NCI-H82 treated with DMSO at 0.1 percent for 48 hours (cell line): ENCODE measurements around the gene HINT3.
A peak's percentile ranks its signal among the peaks of the same experiment; 100 is the strongest.
"Not testable (repeated sequence)": the region's sequence is repeated elsewhere in the genome, so short reads cannot be mapped to it uniquely, and the experiment has no call there.

ENCODE experiments used
- DNase-seq: peaks from one replicate; lab custom pipeline; 2025; ENCODE audit not compliant: unreplicated experiment; lab: John Stamatoyannopoulos, UW

The HINT3 gene

DNA sequence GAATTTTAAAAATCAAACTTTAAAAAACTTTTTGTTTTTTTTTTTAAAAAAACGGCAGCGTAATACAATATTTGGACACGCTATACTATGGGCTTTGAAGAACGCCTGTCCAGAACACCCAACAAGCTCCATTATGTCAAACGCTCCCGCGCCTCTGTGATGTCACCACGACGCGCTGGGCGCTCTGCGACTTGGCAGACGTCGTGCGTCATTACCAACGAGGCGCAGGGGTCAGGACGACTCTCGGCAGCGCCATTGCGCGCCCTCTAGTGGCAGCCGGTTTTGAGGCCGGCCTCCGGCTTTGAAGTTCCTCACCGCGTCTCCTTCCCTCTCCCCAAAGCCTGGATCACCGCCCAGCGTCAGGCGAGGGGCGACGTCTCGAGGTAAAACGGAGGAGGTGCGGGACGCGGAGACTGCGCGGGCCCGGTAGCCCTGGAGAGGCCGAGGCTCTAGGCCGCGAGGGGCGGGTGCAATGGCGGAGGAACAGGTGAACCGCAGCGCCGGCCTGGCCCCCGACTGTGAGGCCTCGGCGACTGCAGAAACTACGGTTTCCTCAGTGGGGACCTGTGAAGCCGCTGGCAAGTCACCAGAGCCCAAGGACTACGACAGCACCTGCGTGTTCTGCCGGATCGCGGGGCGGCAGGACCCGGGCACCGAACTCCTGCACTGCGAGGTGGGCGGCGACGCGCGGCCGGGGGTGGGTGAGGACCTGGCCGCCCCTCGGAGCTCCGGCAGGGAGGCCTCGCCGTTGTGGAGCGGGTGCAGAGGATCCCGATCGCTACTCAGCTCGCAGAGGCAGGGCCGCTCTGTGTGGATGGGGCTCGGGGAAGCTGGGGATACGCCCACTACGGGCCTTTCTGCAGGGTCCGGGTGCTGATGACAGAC is at the start of gene HINT3:
HINT3 (plus strand) TSS at position 265 of the 885 bp plus-strand sequence; CDS start at position 473, 208 bp downstream.
- peak; percentile 94 for DNase-seq

DNA sequence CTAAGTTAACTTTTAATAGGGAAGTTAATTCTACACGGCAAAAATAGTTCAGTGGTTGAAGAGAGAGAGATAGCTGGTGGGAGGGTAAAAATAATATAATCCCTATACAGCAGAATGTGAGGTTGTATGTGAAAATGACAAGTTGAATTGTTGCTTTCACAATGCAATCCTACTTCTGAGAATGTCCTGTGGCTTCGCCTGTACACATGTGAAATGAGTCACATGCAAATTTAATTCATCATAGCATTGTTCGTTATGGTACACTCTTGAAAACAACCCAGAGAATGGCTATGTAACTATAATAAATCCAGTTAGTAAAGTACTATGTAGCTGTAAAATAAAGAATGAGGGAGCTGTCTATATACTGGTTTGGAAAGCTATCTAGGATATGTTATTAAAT is 46.0 kb upstream of the HINT3 start:
- no peak for DNase-seq

DNA sequence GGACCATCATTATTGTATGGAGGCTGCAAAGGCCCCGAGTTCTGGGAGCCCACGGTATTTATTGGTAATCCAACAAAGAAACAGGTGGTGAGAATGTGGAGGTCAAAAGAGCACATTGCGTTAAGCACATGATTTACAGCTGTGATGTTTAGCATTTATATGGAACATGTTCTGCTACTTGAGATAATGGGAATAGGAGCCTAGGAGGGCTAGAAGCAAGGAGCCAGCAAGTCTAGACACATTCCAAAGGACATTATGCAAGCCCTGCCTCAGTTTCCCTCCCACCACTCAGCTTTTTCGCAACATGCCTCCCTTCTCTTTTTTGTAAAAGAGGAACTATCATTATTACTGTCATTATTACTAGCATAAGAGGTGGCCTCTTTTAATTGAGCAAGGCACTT is 45.5 kb upstream of the HINT3 start:
- peak; percentile 76 for DNase-seq

DNA sequence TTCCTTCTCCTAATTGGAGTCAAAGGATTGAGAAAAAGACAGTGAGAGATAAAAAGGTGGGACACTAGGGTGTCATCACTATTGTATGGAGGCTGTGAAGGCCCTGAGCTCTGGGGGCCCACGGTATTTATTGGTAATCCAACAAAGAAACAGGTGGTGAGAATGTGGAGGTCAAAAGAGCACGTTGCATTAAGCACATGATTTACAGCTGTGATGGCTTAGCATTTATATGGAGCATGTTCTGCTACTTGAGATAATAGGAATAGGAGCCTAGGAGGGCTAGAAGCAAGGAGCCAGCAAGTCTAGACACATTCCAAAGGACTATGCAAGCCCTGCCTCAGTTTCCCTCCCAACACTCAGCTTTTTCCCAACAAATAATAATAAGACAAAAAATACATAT is 44.1 kb upstream of the HINT3 start:
- peak; percentile 48 for DNase-seq

DNA sequence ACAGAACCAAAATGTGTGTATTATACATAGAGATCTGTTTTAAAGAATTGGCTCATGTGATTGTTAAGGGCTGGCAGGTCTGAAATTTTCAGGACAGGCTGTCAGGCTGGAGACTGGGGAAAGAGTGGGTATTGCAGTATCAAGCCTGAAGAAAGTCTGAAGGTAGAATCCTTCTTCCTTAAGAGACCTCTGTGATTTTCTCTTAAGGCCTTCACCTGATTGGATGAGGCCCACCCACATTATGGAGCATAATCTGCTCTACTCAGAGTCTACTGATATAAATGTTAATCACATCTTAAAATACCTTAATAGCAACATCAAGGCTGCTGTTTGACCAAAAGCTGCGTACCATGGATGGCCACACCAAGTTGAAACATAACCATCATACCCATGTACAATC is 43.4 kb upstream of the HINT3 start:
- no peak for DNase-seq

DNA sequence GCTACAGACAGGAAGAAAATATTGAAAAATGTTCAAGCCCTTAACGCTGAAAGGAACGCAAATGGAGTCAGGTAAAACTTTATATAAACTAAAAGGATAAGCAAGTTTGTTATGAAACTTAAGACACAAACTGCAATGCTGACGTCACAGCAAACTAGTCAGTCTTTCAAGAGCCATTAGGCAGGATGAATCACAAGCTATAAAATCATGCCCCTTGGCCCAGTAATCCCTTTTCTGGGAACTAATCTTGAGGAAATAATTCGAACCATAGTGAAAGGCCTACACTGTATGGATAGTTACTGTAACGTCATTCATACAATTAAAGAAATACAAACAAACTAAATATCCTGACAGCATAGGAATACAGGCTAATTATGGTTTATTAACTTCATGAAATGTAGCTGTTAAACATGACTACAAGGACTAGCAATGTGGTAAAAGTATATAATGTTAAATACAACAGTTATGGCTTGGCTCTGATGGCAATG is 42.7 kb upstream of the HINT3 start:
- peak; percentile 52 for DNase-seq

DNA sequence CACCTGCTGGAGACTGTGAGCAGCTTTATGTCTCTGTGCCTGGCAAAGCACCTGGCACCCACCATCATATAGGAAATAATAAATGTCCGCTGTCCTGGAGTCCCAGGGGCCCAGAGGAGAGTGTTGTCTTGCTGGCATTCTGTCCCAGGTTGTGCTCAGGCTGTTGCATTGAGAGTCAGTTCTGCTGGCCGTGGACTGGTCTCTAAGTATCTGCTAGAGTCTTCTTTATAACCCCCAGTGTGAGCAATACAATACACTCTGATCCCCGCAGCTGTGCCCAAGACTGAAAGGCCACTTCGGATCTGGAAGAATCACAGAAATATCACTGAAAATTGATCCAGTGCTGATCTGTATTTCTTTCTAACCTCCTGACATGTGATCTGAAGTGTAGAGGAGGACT is 38.3 kb upstream of the HINT3 start:
- DNase-seq, result no peak

DNA sequence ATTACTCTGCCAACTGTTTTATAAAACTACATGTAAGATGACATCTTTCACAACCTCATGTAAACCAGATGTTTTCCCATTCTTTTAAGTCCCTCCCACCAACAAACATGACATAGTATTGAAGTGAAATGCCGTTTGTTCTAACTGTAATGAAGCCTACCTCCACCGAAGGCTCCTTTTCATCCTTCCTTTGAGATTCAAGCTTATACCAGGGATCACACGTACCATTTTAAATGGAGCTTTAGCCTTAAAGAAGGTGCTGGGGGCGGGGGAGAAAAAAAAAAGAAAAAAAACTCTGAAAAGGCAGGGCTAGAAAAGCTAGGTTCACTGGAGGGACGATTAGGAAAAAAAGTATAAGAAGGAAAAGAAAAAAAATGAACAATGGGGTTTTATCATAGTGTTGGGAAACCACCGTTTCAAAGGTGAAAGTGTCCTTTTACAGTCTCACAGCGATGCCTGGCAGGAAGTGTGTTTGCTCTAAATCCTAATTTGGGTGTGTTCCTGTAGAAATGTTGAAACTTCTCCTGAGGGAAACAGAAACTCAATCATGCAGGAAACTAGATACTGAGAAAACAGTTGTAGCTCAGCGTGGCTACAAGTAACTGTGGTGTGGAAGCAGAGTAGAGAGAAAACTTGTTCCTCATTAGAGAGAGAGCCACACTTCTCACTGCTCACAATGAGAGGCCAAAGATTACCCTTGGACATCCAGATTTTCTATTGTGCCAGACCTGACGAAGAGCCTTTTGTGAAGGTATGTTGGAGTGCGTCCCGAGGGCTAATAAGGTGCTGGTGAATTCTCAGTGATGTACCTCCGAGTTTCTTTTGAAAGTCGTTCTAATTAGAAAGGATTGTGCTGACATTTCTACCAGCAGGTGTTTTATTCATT is 37.6 kb upstream of the HINT3 start:
- no peak for DNase-seq

DNA sequence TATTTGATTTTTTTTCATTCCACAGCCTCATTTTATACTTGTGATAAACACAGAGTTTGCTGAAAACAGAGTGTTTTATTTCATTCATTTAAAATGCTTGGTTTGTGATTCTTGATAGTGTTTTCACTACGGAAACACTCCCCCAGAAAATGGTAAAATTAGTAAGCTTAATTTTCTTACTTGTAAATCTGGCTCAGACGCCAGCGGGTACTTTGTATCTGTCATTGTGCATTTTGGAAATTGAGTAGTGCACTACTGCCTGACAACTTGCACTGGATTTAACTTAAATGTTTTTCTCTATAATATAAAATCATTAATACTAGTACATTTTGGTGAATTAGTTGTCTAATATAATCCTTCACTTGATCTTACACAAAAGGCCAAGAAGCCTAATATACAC is 37.0 kb upstream of the HINT3 start:
- no peak for DNase-seq

DNA sequence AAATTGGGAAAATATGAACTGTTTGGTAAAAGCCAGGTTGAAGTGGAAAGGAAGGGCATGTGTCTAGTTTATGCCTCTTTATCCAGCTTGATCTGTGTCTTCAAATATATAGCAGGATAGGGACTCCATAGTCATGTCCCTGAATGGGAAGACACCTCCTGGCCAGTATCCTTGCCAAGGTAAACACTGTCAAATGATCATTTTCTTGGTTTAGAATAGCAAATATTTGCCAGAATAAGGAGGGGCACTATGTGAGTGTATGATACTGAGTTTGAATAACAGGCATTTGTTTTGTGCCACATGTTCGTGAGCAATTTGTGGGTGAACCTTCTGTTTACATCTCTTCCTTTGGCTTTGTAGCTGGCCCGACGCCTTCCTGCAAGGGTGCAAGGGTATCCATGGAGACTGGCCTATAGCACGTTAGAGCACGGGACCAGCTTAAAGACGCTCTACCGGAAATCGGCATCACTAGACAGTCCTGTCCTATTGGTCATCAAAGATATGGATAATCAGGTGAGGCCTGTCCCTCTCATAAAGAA is 34.2 kb upstream of the HINT3 start:
- no peak for DNase-seq

DNA sequence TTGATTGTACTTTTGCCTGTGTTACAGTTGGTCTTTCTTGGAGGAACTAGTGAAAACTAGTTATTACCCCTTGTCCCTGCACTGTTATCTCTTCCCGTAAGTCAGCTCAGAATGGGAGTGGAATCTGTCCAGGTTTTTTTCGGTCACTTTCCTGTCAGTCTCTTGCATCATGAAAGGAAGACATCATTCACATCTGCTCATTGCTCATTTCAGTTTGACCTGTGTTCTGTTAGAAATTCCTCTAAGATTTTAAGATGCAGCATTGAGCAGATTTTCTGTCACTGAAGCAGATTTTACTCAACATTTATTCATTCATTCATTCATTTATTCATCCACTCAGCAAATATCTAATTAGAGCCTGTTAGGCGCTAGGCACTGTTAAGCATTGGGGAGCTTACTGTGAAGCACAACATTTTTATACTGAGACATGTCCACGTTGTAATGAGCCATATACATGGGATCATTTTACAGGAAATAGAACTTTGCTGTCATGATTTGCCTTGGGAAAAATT is 33.1 kb upstream of the HINT3 start:
- no peak for DNase-seq

DNA sequence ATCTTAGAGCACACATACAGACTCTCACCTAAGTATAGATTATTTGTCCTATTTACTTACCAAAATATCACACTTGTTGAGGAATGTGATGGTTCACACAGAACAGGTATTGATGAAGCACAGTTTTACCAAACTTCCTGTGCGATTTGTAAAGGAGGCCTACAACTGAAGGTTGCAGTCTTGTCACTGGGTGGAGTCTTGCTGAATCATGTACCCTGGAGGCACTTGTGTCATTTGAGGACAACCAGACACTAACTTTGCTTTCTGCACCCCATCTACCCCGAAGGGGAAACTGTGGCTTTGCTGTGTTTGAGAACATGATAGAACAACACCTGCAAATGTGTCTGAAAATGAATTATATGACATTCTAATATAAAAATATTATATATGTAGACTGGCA is 32.4 kb upstream of the HINT3 start:
- DNase-seq, result no peak

DNA sequence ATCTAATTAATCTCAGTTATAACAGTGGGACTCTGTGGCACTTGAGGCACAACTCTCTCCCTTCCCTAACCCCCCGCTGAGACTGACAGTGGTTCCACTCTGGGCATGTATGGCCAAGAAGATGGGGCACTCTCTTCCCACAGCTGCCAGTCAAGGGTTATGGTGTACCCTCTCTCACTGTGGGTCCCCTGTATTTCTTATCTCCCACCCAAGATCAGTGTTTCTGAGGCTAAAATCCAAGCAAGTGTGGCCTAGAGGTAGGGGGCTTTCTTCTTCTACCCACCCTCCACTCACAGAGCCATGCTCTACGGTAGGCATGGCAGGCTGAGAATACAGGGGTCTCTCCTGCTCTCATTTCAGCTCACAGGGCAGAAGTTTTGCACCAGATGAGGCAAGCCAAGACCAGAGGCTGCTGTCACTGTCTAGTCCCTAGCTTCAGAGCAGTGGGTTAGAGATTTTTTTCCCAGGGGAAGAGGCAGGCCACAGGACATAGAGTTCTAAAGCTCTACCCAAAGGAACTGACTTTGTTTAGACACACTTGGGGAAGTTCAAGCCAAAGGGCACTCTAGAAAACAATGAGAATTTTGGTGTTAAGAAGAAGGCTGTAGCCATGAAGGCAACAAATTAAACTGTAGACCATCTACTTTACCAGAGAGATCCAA is 31.7 kb upstream of the HINT3 start:
- no peak for DNase-seq

DNA sequence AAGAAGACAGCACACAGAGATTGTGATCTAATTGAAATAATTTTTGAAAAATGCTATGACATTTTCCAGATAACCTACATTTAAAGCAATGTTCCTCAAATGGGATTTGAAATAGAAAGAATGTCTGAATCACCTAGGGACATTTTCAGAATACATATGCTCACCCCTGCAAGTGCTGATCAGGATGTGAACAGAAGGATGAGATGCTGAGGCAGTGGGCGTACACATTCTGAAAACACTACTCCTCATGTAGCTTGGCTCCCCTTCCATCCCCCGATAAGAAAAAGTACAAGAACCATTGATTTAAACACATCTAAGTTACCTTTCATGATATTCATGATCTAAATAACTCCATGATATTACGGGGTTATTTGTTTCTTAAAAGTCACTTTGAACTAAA is 29.9 kb upstream of the HINT3 start:
- DNase-seq, result no peak

DNA sequence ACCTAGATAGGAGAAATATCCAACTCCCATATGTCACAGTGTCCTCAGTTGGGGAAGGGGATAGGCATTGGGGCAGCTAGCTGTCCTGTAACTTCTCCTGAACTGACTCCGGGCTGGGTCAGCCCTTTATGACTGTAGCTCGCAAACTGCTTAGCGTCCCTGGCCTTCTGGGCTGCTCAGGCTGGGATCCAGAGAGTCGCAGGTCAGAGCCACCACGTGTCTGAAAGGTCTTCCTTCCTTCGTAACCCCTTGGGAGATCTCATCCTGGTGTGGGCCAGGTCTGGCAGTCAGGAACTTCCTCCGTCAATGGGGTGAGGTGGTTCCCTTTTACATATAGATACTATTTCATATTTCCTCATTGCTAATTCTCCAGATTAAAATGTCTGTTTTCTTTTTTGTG is 28.8 kb upstream of the HINT3 start:
- no peak for DNase-seq

DNA sequence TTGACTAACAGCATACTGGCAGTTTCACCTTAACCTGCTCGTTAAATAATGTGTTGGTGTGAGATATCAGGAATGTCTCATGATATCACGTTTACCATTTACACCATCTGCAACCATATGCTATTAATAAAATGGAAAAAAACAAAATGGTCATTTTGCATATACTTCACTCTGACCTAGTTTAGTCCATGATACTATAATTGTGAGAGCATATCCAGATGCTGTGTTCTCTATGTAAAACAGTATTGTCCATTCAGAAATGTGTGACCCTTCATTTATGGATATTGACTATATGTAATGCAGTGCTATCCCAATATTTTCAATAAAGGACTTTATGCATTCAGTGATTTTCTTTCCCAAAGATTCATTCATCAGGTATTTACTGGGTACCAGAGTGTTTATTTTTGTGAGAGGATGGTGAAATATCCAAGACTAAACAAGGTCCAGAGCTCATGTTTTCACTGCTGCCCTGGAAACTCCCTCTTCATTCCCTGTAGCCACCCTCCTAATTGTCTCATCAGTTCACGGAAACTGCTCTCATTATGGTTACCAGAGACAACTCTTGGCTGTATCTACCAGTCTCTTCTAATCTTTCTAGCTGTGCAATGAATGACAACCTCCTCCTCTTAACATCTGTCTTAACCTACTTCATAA is 25.7 kb upstream of the HINT3 start:
- no peak for DNase-seq

DNA sequence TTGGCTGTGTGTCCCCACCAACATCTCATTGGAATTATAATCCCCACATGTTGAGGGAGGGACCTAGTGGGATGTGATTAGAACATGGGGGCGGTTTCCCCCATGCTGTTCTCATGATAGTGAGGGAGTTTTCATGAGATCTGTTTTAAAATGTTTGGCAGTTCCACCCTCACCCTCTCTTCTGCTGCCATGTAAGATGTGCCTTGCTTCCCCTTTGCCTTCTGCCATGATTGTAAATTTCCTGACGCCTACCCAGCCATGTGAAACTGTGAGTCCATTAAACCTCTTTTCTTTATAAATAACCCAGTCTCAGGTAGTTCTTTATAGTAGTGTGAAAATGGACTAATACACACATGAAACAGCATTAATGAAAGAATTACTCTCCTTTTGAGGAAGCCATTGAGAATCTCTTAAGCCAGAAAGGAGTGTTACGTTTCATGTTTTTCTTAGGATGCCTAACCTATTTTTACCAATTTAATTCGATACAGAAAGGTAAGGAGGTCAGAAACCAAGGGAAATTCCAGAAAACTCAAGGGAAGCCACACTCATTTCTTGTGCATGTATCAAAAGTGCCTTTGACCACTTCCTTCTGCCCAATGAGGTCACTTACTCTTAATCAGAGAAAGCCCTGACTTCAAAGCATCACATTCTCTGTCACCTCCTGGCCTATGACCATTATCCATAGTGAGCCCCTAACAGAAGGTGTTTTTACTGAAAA is 24.7 kb upstream of the HINT3 start:
- DNase-seq, result no peak

DNA sequence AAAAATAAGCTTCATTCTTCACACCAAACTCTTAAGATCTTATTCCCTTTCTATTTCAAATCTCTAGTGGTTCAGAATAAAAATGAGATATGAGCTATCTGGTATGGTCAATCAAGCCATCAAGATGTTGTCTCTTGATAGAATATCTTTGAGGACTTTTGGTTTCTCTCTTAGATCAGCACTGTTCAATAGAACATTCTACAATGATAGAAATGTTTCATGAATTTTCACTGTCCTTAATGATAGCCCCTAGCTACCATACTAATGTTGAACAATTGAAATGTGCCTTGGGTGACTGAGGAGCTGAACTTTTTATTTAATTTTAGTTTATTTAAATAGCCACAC is 24.1 kb upstream of the HINT3 start:
- DNase-seq, result no peak

DNA sequence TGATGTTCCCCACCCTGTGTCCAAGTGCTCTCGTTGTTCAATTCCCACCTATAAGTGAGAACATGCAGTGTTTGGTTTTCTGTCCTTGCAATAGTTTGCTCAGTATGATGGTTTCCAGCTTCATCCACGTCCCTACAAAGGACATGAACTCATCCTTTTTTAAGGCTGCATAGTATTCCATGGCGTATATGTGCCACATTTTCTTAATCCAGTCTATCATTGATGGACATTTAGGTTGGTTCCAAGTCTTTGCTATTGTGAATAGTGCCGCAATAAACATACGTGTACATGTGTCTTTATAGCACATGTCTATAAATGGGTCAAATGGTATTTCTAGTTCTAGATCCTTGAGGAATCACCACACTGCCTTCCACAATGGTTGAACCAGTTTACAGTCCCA is 21.1 kb upstream of the HINT3 start:
- DNase-seq, result not testable (repeated sequence)

DNA sequence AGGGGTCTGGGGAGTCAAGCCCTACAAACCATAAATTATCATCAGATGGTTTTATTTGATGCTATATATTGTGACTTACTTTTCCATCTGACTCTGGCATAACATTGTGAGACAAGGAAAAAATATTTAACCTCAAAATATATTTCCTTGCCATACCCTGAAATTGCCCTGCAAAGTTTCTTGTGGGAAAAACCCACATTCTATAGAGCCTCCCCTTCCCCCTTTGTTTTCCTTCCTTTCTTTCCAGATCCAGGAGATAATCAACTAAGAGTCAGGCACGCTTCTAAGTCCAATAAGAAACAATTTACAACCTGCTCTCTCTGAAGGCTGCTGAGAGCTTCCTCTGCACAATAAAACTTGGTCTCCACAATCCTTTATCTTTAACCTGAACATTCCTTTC is 17.5 kb upstream of the HINT3 start:
- no peak for DNase-seq
